H9 (cell line): ENCODE measurements around the gene NUP88. TPM values are rescaled to one million over a fixed set of nuclear protein-coding genes. Genes with fewer than 3 reads are reported as not detected.

ENCODE experiments used
- DNase-seq: peaks from one replicate; pipeline ENCODE4 v3.0.0-alpha.2; 2017
- H2AFZ ChIP-seq: one replicate; pipeline ENCODE4 v1.6.1; 2013; ENCODE audit warnings: mild to moderate bottlenecking, low read length, control low read depth, moderate library complexity
- H2AK5ac ChIP-seq: 2 replicates; pipeline ENCODE4 v1.6.1; 2013; ENCODE audit warnings: low read length, control low read depth, mixed read lengths; ENCODE audit not compliant: insufficient read length
- H2BK120ac ChIP-seq: one replicate; pipeline ENCODE4 v1.6.1; 2013; ENCODE audit warnings: low read depth, mild to moderate bottlenecking, low read length, control low read depth, inconsistent platforms; ENCODE audit not compliant: poor library complexity, severe bottlenecking
- H2BK12ac ChIP-seq: 2 replicates; pipeline ENCODE4 v1.6.1; 2013; ENCODE audit warnings: low read length, control low read depth, mixed read lengths, low read depth; ENCODE audit not compliant: insufficient read length
- H2BK15ac ChIP-seq: 2 replicates; pipeline ENCODE4 v1.6.1; 2013; ENCODE audit warnings: low read depth, low read length, control low read depth
- H2BK20ac ChIP-seq: one replicate; pipeline ENCODE4 v1.6.1; 2013; ENCODE audit warnings: low read depth, mild to moderate bottlenecking, low read length, control low read depth, inconsistent platforms; ENCODE audit not compliant: poor library complexity, severe bottlenecking
- H2BK5ac ChIP-seq: 2 replicates; pipeline ENCODE4 v1.6.1; 2013; ENCODE audit warnings: low read length, control low read depth, mixed read lengths; ENCODE audit not compliant: insufficient read length
- H3K14ac ChIP-seq: 2 replicates; pipeline ENCODE4 v1.6.1; 2013; ENCODE audit warnings: low read length, control low read depth; ENCODE audit not compliant: insufficient read depth
- H3K18ac ChIP-seq: 2 replicates; pipeline ENCODE4 v1.6.1; 2013; ENCODE audit warnings: low read depth, mild to moderate bottlenecking, mixed read lengths, low read length, control low read depth; ENCODE audit not compliant: insufficient read length
- H3K23ac ChIP-seq: 2 replicates; pipeline ENCODE4 v1.6.1; 2013; ENCODE audit warnings: low read length, control low read depth, mixed read lengths, low read depth; ENCODE audit not compliant: insufficient read length
- H3K23me2 ChIP-seq: 2 replicates; pipeline ENCODE4 v1.6.1; 2013; ENCODE audit warnings: low read depth, mild to moderate bottlenecking, mixed read lengths, low read length, control low read depth; ENCODE audit not compliant: insufficient read length, poor library complexity, severe bottlenecking
- H3K27ac ChIP-seq: 2 replicates; pipeline ENCODE4 v1.5.1; 2013; ENCODE audit warnings: low read length, control low read depth, mixed read lengths, low read depth; ENCODE audit not compliant: insufficient read length
- H3K27me3 ChIP-seq: 2 replicates; pipeline ENCODE4 v1.6.1; 2013; ENCODE audit warnings: low read length, control low read depth, inconsistent platforms; ENCODE audit not compliant: insufficient read depth
- H3K4ac ChIP-seq: 2 replicates; pipeline ENCODE4 v1.6.1; 2013; ENCODE audit warnings: low read depth, mild to moderate bottlenecking, control low read depth, inconsistent platforms, low read length, moderate library complexity
- H3K4me1 ChIP-seq: 2 replicates; pipeline ENCODE4 v1.6.1; 2013; ENCODE audit warnings: low read length, control low read depth, inconsistent platforms; ENCODE audit not compliant: insufficient read depth
- H3K4me2 ChIP-seq: 2 replicates; pipeline ENCODE4 v1.6.1; 2013; ENCODE audit warnings: low read length, control low read depth, mixed read lengths; ENCODE audit not compliant: insufficient read length, insufficient read depth
- H3K56ac ChIP-seq: 2 replicates; pipeline ENCODE4 v1.6.1; 2013; ENCODE audit warnings: low read depth, mild to moderate bottlenecking, mixed read lengths, low read length, control low read depth; ENCODE audit not compliant: insufficient read length
- H3K79me1 ChIP-seq: 2 replicates; pipeline ENCODE4 v1.6.1; 2013; ENCODE audit warnings: low read depth, mild to moderate bottlenecking, moderate library complexity, low read length, control low read depth, inconsistent platforms; ENCODE audit not compliant: insufficient read depth, poor library complexity, severe bottlenecking
- H3K79me2 ChIP-seq: 2 replicates; pipeline ENCODE4 v1.6.1; 2013; ENCODE audit warnings: low read length, control low read depth, inconsistent platforms; ENCODE audit not compliant: insufficient read depth
- H3K9ac ChIP-seq: 2 replicates; pipeline ENCODE4 v1.6.1; 2013; ENCODE audit warnings: low read length, control low read depth, mixed read lengths; ENCODE audit not compliant: insufficient read length; ENCODE audit errors: extremely low read depth
- H3K9me3 ChIP-seq: one replicate; pipeline ENCODE4 v1.6.1; 2013; ENCODE audit warnings: low read depth, low read length, inconsistent platforms; ENCODE audit not compliant: control insufficient read depth
- H3T11ph ChIP-seq: one replicate; pipeline ENCODE4 v1.6.1; 2013; ENCODE audit warnings: mild to moderate bottlenecking, low read length, control low read depth, inconsistent platforms
- H4K20me1 ChIP-seq: one replicate; pipeline ENCODE4 v1.6.1; 2013; ENCODE audit not compliant: control insufficient read depth, insufficient read length, insufficient read depth
- H4K5ac ChIP-seq: 2 replicates; pipeline ENCODE4 v1.6.1; 2013; ENCODE audit warnings: low read depth, mild to moderate bottlenecking, mixed read lengths, low read length, control low read depth; ENCODE audit not compliant: insufficient read length
- H4K8ac ChIP-seq: replicated peaks from 2 replicates; pipeline ENCODE4 v1.6.1; 2013; ENCODE audit warnings: low read length, control low read depth, mixed read lengths, low read depth; ENCODE audit not compliant: insufficient read length
- H4K91ac ChIP-seq: 2 replicates; pipeline ENCODE4 v1.6.1; 2013; ENCODE audit warnings: low read depth, mild to moderate bottlenecking, moderate library complexity, mixed read lengths, low read length, control low read depth; ENCODE audit not compliant: insufficient read length
- H3K27ac Mint-ChIP-seq, 3 experiments: 2 replicates in 2 of 3; 3 replicates in 1 of 3; pipeline ENCODE4 v1.8.0; 2020 to 2021; ENCODE audit warnings: mixed read lengths in 3 of 3, mild to moderate bottlenecking in 1 of 3, moderate library complexity in 1 of 3
- H3K27me3 Mint-ChIP-seq: 2 replicates; pipeline ENCODE4 v1.8.0; 2021; ENCODE audit warnings: low read depth, mild to moderate bottlenecking, moderate library complexity, mixed read lengths
- H3K36me3 Mint-ChIP-seq, 3 experiments: 2 replicates in 2 of 3; 3 replicates in 1 of 3; pipeline ENCODE4 v1.8.0; 2020 to 2021; ENCODE audit warnings: low read depth in 3 of 3, mixed read lengths in 3 of 3; ENCODE audit not compliant: insufficient read depth in 1 of 3
- H3K4me1 Mint-ChIP-seq, 2 experiments: 2 replicates each; pipeline ENCODE4 v1.8.0; 2020; ENCODE audit warnings: mixed read lengths in 2 of 2
- H3K4me3 Mint-ChIP-seq, 2 experiments: 2 replicates in 1 of 2; 3 replicates in 1 of 2; pipeline ENCODE4 v1.8.0; 2020 to 2021; ENCODE audit warnings: mild to moderate bottlenecking in 2 of 2, mixed read lengths in 2 of 2, moderate library complexity in 1 of 2
- H3K9me3 Mint-ChIP-seq, 2 experiments: 2 replicates in 1 of 2; 3 replicates in 1 of 2; pipeline ENCODE4 v1.8.0; 2020; ENCODE audit warnings: mild to moderate bottlenecking in 2 of 2, mixed read lengths in 2 of 2, moderate library complexity in 1 of 2
- WGBS: extraction: QIAGEN DNeasy Blood & Tissue Kit; methylation state at CpG from one replicate; pipeline ENCODE4 v1.1.7; 2013; ENCODE audit warnings: missing lambda C conversion rate, low lambda C conversion rate, mixed read lengths; ENCODE audit not compliant: insufficient read length; ENCODE audit errors: extremely low coverage; 5-methylcytosine and 5-hydroxymethylcytosine counted together
- total RNA-seq: library from RNA; stranded (reverse); gene quantifications from 2 replicates; pipeline ENCODE4 v1.2.1, GENCODE V29; 2021
- TF ChIP-seq, protein P1 (sequence below): fragments of 200-600 bp; sonication (generic); conservative IDR thresholded peaks from 3 replicates; pipeline ENCODE4 v1.8.0; 2021; ENCODE audit warnings: antibody characterized with exemption, mild to moderate bottlenecking

Gene NUP88
- total RNA-seq, 1 experiment from 2014 or later, result 98.2 TPM

DNA sequence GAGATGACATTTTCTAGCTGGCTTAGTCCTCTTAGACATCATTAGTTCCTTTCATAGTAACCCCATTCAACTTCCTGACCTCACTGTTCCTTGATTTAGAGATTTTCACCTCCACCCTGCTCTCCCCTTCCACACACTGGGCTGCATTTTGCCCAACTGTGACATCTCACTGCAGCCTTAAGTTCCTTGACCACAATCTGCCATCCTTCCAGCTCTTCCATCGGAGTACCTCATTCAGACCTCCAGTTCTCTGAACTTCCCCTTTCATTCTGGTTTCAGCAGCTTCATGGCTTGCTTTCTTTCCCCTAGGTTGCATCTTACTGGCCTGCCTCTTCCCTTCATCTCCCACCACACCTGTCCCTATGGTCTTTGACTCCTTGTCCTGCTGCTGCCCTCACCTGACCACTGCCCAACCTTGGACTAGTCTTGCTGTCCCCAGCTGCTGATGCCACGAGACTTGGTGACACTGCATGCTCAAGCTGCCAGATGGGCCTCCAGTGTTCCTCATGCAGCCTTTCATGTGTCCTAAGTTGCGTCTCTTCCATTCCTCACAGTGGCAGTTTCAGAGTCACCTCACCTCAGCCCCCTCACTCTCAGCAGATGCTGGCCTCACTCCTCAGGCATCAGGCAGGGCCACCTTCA lies 40.8 kb downstream of the NUP88 start:
- H2AFZ ChIP-seq, result no peak overlapping the region
- H3K23ac ChIP-seq, result no peak overlapping the region
- no peak for DNase-seq
- H3T11ph ChIP-seq, result no peak overlapping the region
- H2AK5ac ChIP-seq, result no peak overlapping the region
- H3K9me3 ChIP-seq, result no peaks in the 10 kb centered on the region
- H3K18ac ChIP-seq, result no peak overlapping the region
- no peaks in the 10 kb centered on the region for H3K23me2 ChIP-seq
- H3K4me3 Mint-ChIP-seq, result no peak overlapping the region
- H3K27me3 Mint-ChIP-seq, result no peaks in the 10 kb centered on the region; the same call in 1 of the 2 replicates
- H4K20me1 ChIP-seq, result no peaks in the 10 kb centered on the region
- no peak overlapping the region for H2BK120ac ChIP-seq
- H3K56ac ChIP-seq, result no peak overlapping the region
- H4K8ac ChIP-seq, result no peak overlapping the region
- H3K79me2 ChIP-seq, result no peaks in the 10 kb centered on the region
- no peak overlapping the region for H2BK20ac ChIP-seq
- H3K4me1 Mint-ChIP-seq, result peaks cover 3% of the 10 kb centered on the region in 2 experiments; a peak in 2 of 4 replicates
- H4K5ac ChIP-seq, result no peak overlapping the region
- H3K14ac ChIP-seq, result no peak overlapping the region
- no peak overlapping the region for H3K4me2 ChIP-seq
- no peak overlapping the region for H3K27ac ChIP-seq
- TF ChIP-seq, protein P1, sequence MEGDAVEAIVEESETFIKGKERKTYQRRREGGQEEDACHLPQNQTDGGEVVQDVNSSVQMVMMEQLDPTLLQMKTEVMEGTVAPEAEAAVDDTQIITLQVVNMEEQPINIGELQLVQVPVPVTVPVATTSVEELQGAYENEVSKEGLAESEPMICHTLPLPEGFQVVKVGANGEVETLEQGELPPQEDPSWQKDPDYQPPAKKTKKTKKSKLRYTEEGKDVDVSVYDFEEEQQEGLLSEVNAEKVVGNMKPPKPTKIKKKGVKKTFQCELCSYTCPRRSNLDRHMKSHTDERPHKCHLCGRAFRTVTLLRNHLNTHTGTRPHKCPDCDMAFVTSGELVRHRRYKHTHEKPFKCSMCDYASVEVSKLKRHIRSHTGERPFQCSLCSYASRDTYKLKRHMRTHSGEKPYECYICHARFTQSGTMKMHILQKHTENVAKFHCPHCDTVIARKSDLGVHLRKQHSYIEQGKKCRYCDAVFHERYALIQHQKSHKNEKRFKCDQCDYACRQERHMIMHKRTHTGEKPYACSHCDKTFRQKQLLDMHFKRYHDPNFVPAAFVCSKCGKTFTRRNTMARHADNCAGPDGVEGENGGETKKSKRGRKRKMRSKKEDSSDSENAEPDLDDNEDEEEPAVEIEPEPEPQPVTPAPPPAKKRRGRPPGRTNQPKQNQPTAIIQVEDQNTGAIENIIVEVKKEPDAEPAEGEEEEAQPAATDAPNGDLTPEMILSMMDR, result no peak
- no peak overlapping the region for H4K91ac ChIP-seq
- no peaks in the 10 kb centered on the region for H3K4me1 ChIP-seq
- no peak overlapping the region for H3K4ac ChIP-seq
- H3K79me1 ChIP-seq, result no peaks in the 10 kb centered on the region
- H2BK15ac ChIP-seq, result no peak overlapping the region
- no peaks in the 10 kb centered on the region for H3K27me3 ChIP-seq
- H3K27ac Mint-ChIP-seq, result peak overlapping the region; percentile 17 to 82 (median 57); a peak in 3 of 7 replicates
- no peak overlapping the region for H2BK5ac ChIP-seq
- peaks cover 29 to 83% (median 60%) of the 10 kb centered on the region in 3 experiments; a peak in 6 of 7 replicates for H3K36me3 Mint-ChIP-seq
- no peak overlapping the region for H3K9ac ChIP-seq
- no peaks in the 10 kb centered on the region for H3K9me3 Mint-ChIP-seq
- H2BK12ac ChIP-seq, result no peak overlapping the region
- WGBS, result no CpG with 5 or more reads among the region's 3 CpGs
